Measurements from ENCODE around the gene TTLL5.

Gene TTLL5

DNA sequence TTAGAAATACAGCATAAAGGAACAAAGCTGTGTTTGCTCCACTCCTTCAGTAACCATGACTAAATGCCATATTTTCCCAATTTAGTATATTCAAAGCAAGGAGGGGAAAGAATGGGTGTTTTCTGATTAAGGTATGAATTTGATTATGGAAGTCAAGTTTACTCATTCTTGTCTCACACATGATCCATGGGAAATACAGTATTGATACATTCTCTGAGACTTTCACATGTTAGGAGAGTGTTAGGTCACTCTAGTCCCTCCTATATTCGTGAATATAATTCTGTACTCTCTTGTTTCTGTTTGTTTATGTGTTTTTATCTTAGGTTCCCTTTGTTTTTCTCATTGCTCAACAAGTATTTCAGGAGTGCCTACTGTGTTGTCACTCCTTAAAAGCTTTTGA, 42.4 kb downstream of the TTLL5 start:
- Histone ChIP-seq H3K9me3 (ENCODE audit: control insufficient read depth, insufficient read depth, low read length) (no peaks in the 10 kb centered on the region), H3K36me3 (ENCODE audit: control insufficient read depth, insufficient read depth, low read length) (peaks cover 5% of the 10 kb centered on the region), H3K4me1 (ENCODE audit: control insufficient read depth, insufficient read depth, low read length) (no peaks in the 10 kb centered on the region), H3K9ac (ENCODE audit: low read depth, low read length) (no peak overlapping the region), H3K4me3 (ENCODE audit: low read depth, low read length) (no peak overlapping the region), H3K27me3 (ENCODE audit: control insufficient read depth, insufficient read depth, low read length) (no peaks in the 10 kb centered on the region)

- no peaks in the 10 kb centered on the region for H3K9me3 ChIP-seq (ENCODE audit: control insufficient read depth, insufficient read depth, low read length)
- H3K4me1 ChIP-seq (ENCODE audit: control insufficient read depth, insufficient read depth, low read length): no peaks in the 10 kb centered on the region
- H3K9ac ChIP-seq (ENCODE audit: low read depth, low read length): no peak overlapping the region
- no peak overlapping the region for H3K4me3 ChIP-seq (ENCODE audit: low read depth, low read length)
- peaks cover 5% of the 10 kb centered on the region for H3K36me3 ChIP-seq (ENCODE audit: control insufficient read depth, insufficient read depth, low read length)
- no peaks in the 10 kb centered on the region for H3K27me3 ChIP-seq (ENCODE audit: control insufficient read depth, insufficient read depth, low read length)
Measured at GRCh38 chr14:75705014-75705413, 44.0 kb downstream of the TTLL5 start.

DNA sequence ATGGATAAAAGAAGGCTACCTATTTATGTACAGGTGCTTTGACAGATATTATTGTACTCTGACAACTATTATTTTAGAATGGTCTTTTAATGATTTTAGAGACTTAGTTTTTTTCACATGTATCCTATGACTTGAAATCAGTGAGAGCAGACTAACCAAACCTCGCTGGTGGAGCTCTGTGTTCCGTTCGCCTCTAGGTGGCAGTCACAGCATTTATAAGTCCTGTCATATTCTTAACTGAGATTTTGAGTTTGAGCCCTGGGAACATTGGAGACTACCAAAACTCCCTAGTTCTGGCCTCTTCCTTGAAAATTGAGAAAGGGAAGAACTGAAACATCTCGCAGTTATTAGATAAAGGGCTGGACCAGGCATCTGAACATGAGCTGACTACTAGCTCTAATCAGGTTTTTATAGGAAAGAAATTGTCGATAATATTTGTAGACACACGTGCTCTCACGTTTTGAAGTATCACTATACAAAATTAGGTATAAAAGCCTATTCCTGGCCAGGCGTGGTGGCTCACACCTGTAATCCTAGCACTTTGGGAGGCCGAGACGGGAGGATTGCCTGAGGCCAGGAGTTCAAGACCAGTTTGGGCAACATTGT, 48.3 kb downstream of the TTLL5 start:
- Histone ChIP-seq H3K36me3 (ENCODE audit: control insufficient read depth, insufficient read depth, low read length) (no peaks in the 10 kb centered on the region), H3K9me3 (ENCODE audit: control insufficient read depth, insufficient read depth, low read length) (no peaks in the 10 kb centered on the region), H3K27me3 (ENCODE audit: control insufficient read depth, insufficient read depth, low read length) (no peaks in the 10 kb centered on the region), H3K9ac (ENCODE audit: low read depth, low read length) (no peak overlapping the region), H3K4me3 (ENCODE audit: low read depth, low read length) (no peak overlapping the region), H3K4me1 (ENCODE audit: control insufficient read depth, insufficient read depth, low read length) (peaks cover 7% of the 10 kb centered on the region)

GRCh38 chr14:75711105-75711795, 50.2 kb downstream of the TTLL5 start:
- Histone ChIP-seq H3K9me3 (ENCODE audit: control insufficient read depth, insufficient read depth, low read length) (no peaks in the 10 kb centered on the region), H3K4me1 (ENCODE audit: control insufficient read depth, insufficient read depth, low read length) (peaks cover 7% of the 10 kb centered on the region), H3K4me3 (ENCODE audit: low read depth, low read length) (no peak overlapping the region), H3K9ac (ENCODE audit: low read depth, low read length) (no peak overlapping the region), H3K36me3 (ENCODE audit: control insufficient read depth, insufficient read depth, low read length) (no peaks in the 10 kb centered on the region), H3K27me3 (ENCODE audit: control insufficient read depth, insufficient read depth, low read length) (no peaks in the 10 kb centered on the region)

DNA sequence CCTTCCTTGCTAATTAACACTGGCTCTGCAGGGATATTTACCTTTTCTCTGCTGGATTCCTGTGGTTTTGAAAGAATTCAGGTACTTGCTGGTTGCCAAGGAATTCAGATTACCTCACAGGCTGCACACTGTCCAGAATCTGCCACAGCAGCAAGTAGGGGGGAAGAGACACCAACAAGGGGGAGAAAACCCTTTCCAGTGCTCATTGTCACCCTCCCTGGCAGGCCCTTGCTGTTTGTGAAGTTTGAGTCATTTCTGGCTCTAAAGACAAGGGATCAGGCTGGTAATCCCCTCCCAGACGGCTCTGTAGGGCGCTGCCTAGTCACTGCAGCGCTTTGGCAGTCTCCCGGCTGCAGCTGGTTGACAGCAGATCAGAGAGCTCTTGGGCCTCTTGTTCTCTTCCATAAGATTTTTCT, 50.8 kb downstream of the TTLL5 start:
- Histone ChIP-seq H3K36me3 (ENCODE audit: control insufficient read depth, insufficient read depth, low read length) (no peaks in the 10 kb centered on the region), H3K4me1 (ENCODE audit: control insufficient read depth, insufficient read depth, low read length) (peaks cover 7% of the 10 kb centered on the region), H3K27me3 (ENCODE audit: control insufficient read depth, insufficient read depth, low read length) (no peaks in the 10 kb centered on the region), H3K4me3 (ENCODE audit: low read depth, low read length) (no peak overlapping the region), H3K9ac (ENCODE audit: low read depth, low read length) (peak overlapping the region; percentile 2), H3K9me3 (ENCODE audit: control insufficient read depth, insufficient read depth, low read length) (no peaks in the 10 kb centered on the region)

DNA sequence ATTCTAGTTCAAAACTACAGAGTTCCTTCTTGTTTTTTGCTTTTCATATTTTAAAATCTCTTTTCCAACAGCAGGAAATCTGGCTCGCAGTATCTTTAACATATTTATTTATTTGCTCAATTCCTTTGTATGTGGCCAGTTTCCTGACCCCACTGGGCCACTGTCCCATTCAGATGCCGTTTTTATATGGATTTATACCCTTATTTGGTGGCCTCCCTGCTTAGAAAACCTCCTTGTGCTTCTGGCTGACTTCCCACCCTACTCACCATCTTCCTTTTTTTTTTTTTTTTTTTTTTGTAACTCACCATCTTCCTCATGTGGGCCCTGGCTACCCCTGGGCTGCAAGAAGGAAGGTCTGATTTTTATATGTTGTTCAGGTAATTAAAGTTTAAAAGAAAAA, 53.9 kb downstream of the TTLL5 start:
- Histone ChIP-seq H3K27me3 (ENCODE audit: control insufficient read depth, insufficient read depth, low read length) (no peaks in the 10 kb centered on the region), H3K36me3 (ENCODE audit: control insufficient read depth, insufficient read depth, low read length) (no peaks in the 10 kb centered on the region), H3K4me1 (ENCODE audit: control insufficient read depth, insufficient read depth, low read length) (peaks cover 7% of the 10 kb centered on the region), H3K4me3 (ENCODE audit: low read depth, low read length) (no peak overlapping the region), H3K9me3 (ENCODE audit: control insufficient read depth, insufficient read depth, low read length) (no peaks in the 10 kb centered on the region), H3K9ac (ENCODE audit: low read depth, low read length) (no peak overlapping the region)

DNA sequence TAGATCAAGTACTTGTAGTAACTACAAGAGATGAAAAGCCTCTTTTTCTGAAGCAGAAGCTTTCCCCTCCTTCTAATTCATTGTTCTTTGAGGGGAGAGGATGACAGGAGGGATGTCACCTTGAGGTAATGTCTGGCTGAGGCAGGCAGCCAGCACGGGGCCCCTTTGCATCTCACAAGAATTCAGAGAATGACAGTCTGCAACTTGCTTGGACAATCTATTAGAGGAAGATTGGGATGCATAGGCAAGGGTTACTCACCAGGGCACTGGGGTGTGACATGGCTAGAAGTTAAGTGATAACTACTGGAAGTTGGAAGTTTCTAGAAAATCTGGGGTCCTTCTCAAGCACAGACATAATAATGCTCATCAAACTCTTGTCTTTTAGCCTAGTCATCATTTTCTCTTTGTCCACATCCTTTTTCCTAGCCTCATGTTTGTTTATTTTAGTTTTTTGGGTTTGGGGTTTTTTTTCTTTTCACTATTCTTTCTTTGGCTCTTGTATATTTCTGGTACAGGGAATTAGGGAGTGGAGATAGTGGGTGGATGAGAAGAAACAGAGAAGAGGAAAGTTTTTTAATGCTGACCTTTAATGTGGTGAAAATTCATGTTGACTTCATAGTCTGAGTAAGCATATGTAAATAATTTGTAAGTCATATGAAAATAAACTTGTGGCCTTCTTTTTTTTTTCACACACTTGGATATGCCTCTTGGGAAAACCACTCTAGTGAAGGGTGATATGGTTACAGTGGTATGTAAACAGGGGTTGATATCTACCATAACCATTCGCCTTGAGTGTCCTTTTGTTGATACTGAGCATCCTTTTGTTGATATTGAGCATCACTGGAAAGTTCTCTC, 55.1 kb downstream of the TTLL5 start:
- Histone ChIP-seq H3K27me3 (ENCODE audit: control insufficient read depth, insufficient read depth, low read length) (no peaks in the 10 kb centered on the region), H3K4me1 (ENCODE audit: control insufficient read depth, insufficient read depth, low read length) (peaks cover 7% of the 10 kb centered on the region)

GRCh38 chr14:75717729-75718128, 56.7 kb downstream of the TTLL5 start:
- H3K9me3 ChIP-seq (ENCODE audit: control insufficient read depth, insufficient read depth, low read length): no peaks in the 10 kb centered on the region
- H3K36me3 ChIP-seq (ENCODE audit: control insufficient read depth, insufficient read depth, low read length): no peaks in the 10 kb centered on the region
- no peak overlapping the region for H3K9ac ChIP-seq (ENCODE audit: low read depth, low read length)
- H3K4me1 ChIP-seq (ENCODE audit: control insufficient read depth, insufficient read depth, low read length): no peaks in the 10 kb centered on the region
- no peak overlapping the region for H3K4me3 ChIP-seq (ENCODE audit: low read depth, low read length)
- no peaks in the 10 kb centered on the region for H3K27me3 ChIP-seq (ENCODE audit: control insufficient read depth, insufficient read depth, low read length)

More for the DNA sequence above, 55.1 kb downstream of the TTLL5 start:
- H3K9me3 ChIP-seq (ENCODE audit: control insufficient read depth, insufficient read depth, low read length): no peaks in the 10 kb centered on the region
- no peaks in the 10 kb centered on the region for H3K36me3 ChIP-seq (ENCODE audit: control insufficient read depth, insufficient read depth, low read length)
- no peak overlapping the region for H3K4me3 ChIP-seq (ENCODE audit: low read depth, low read length)
- no peak overlapping the region for H3K9ac ChIP-seq (ENCODE audit: low read depth, low read length)

DNA sequence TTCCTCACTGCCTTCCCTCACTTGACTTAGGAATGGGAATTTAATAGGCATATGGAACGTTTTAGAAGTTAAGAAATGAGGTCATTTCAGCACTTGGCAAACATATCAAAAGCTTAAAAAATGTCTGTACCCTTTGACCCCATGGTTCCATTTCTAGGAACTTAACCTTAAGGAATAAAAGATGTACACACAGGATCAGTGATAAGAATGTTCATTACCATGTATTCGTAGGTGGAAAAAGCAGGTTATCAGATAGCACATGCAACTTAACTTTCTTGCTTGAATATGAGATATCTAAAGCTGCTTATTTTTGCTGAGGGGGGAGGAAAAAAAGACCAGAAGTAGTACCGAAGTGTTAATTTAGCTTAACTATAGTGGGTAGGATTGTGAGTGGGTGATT, 57.2 kb downstream of the TTLL5 start:
- H3K4me1 ChIP-seq (ENCODE audit: control insufficient read depth, insufficient read depth, low read length): no peaks in the 10 kb centered on the region
- no peaks in the 10 kb centered on the region for H3K9me3 ChIP-seq (ENCODE audit: control insufficient read depth, insufficient read depth, low read length)
- H3K9ac ChIP-seq (ENCODE audit: low read depth, low read length): no peak overlapping the region
- no peak overlapping the region for H3K4me3 ChIP-seq (ENCODE audit: low read depth, low read length)
- no peaks in the 10 kb centered on the region for H3K36me3 ChIP-seq (ENCODE audit: control insufficient read depth, insufficient read depth, low read length)
- no peaks in the 10 kb centered on the region for H3K27me3 ChIP-seq (ENCODE audit: control insufficient read depth, insufficient read depth, low read length)

DNA sequence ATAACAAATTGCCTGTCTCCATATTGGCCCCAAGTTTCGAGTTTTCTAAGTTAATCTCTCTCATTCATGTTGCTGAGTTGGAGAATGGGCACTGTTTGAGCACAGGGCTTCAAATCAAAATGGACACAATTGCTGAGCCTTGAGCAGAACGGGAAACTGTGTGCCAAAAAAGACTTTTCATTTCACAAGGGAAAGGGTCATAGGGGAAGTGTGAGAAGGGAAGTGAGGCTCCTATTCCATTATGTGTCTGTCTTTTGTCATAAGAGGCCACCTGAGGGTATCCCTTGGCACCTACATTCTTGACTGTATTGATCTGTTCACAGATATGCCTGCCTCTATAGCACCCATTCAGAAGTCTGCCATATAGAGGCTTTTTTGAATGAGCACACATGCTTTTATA, 59.1 kb downstream of the TTLL5 start:
- no peaks in the 10 kb centered on the region for H3K4me1 ChIP-seq (ENCODE audit: control insufficient read depth, insufficient read depth, low read length)
- H3K36me3 ChIP-seq (ENCODE audit: control insufficient read depth, insufficient read depth, low read length): no peaks in the 10 kb centered on the region
- H3K9ac ChIP-seq (ENCODE audit: low read depth, low read length): no peak overlapping the region
- H3K4me3 ChIP-seq (ENCODE audit: low read depth, low read length): no peak overlapping the region
- no peaks in the 10 kb centered on the region for H3K27me3 ChIP-seq (ENCODE audit: control insufficient read depth, insufficient read depth, low read length)
- H3K9me3 ChIP-seq (ENCODE audit: control insufficient read depth, insufficient read depth, low read length): no peaks in the 10 kb centered on the region

- H3K4me1 ChIP-seq (ENCODE audit: control insufficient read depth, insufficient read depth, low read length): no peaks in the 10 kb centered on the region
- H3K9me3 ChIP-seq (ENCODE audit: control insufficient read depth, insufficient read depth, low read length): no peaks in the 10 kb centered on the region
- H3K4me3 ChIP-seq (ENCODE audit: low read depth, low read length): no peak overlapping the region
- no peak overlapping the region for H3K9ac ChIP-seq (ENCODE audit: low read depth, low read length)
- no peaks in the 10 kb centered on the region for H3K36me3 ChIP-seq (ENCODE audit: control insufficient read depth, insufficient read depth, low read length)
- no peaks in the 10 kb centered on the region for H3K27me3 ChIP-seq (ENCODE audit: control insufficient read depth, insufficient read depth, low read length)
Measured at GRCh38 chr14:75720842-75721498, 59.9 kb downstream of the TTLL5 start.

All from iPS-15b (cell line).